Measurements from ENCODE around the gene ASIC2.

The ASIC2 gene

GRCh38 chr17:33273271-33273670 lies 19.8 kb downstream of the ASIC2 start:
- TF ChIP-seq GATA3 (IDR thresholded peaks at IDR 0.05; ENCODE audit: low read depth, low read length), result no peak

GRCh38 chr17:33272438-33272837 lies 20.7 kb downstream of the ASIC2 start:
- TF ChIP-seq GATA2 (IDR thresholded peaks at IDR 0.05; ENCODE audit: low read depth, low read length) (no peak), GATA3 (IDR thresholded peaks at IDR 0.05; ENCODE audit: low read depth, low read length) (no peak)

- TF ChIP-seq GATA2 (IDR thresholded peaks at IDR 0.05; ENCODE audit: low read depth, low read length) (no peak), GATA3 (IDR thresholded peaks at IDR 0.05; ENCODE audit: low read depth, low read length) (no peak)
Measured at GRCh38 chr17:33269337-33270060, 23.6 kb downstream of the ASIC2 start.

DNA sequence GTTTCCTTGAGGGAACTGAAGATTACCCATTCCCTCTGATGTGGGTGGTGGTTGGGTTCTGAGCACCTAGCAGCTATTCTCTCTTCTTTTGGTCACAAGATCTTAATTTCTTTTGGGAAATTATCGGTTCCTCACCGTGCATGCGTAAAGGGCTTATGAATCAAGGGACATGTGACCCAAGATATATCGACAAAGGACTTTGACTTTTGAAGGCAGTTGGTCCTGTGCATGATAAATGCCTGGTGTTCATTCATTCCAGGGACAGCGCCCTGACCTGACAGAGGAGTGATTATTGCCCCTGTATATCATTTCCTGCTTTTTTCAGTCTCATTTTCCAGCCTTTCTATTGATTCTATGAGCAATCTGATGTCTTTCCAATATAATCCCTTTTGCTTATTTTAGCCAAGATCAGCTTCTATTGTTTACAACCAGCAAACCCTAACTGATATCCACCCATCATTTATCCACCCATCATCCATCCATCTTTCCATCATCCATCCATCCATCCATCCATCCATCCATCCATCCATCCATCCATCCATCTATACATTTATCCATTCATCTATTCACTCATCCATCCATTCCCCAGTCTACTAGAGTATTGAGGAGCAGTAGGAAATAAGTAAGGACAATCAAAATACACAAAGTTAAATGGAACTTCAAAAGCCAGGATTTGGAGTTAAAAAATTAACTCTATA lies 25.1 kb downstream of the ASIC2 start:
- TF ChIP-seq GATA2 (IDR thresholded peaks at IDR 0.05; ENCODE audit: low read depth, low read length) (no peak), GATA3 (IDR thresholded peaks at IDR 0.05; ENCODE audit: low read depth, low read length) (no peak)

- no peak for TF ChIP-seq GATA2 (IDR thresholded peaks at IDR 0.05; ENCODE audit: low read depth, low read length)
- no peak for TF ChIP-seq GATA3 (IDR thresholded peaks at IDR 0.05; ENCODE audit: low read depth, low read length)
Measured at GRCh38 chr17:33267271-33267790, 25.8 kb downstream of the ASIC2 start.

DNA sequence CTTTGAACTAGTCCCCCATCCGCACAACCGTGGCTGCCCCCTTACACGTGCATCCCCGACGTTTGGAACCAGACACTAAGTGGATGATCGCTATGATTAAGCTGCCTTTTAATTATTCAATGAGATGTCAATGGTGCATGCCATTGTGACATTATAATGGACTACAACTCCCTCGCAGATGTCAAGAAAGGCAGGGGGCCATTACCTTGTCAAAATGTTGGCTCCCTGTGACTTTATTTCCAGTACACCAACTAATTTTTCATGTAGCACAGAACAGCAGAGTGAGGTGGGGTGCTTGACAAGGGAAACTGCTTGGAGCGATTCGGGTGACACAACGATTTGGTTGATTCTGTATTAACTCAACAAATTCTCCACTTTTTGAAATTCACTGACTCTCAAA lies 26.5 kb downstream of the ASIC2 start:
- TF ChIP-seq GATA3 (IDR thresholded peaks at IDR 0.05; ENCODE audit: low read depth, low read length), result no peak
- TF ChIP-seq GATA2 (IDR thresholded peaks at IDR 0.05; ENCODE audit: low read depth, low read length), result no peak

DNA sequence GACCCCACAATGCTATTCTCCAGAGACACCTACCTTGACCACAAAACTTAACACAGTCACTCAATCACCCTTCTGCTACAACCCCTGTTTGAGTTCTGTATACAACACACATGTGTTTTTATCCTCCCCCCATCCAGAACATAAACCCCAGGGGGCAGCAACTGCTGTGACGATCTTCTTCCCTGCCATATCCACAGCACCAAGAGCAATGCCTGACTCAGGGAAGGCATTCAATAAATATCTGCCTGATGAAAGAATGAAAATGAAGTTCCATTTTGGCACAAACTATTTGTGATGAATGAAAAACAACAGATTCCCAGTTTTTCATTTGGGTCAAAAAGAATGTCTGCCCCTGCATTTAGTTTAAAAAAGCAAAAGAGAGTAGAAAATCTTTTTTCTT lies 27.0 kb downstream of the ASIC2 start:
- no peak for TF ChIP-seq GATA3 (IDR thresholded peaks at IDR 0.05; ENCODE audit: low read depth, low read length)
- TF ChIP-seq GATA2 (IDR thresholded peaks at IDR 0.05; ENCODE audit: low read depth, low read length), result no peak

- TF ChIP-seq GATA2 (IDR thresholded peaks at IDR 0.05; ENCODE audit: low read depth, low read length) (no peak), GATA3 (IDR thresholded peaks at IDR 0.05; ENCODE audit: low read depth, low read length) (no peak)
Measured at GRCh38 chr17:33263396-33263795, 29.7 kb downstream of the ASIC2 start.

- TF ChIP-seq GATA2 (IDR thresholded peaks at IDR 0.05; ENCODE audit: low read depth, low read length) (no peak), GATA3 (IDR thresholded peaks at IDR 0.05; ENCODE audit: low read depth, low read length) (no peak)
Measured at GRCh38 chr17:33262266-33263123, 30.6 kb downstream of the ASIC2 start.

GRCh38 chr17:33261820-33262219 lies 31.3 kb downstream of the ASIC2 start:
- no peak for TF ChIP-seq GATA3 (IDR thresholded peaks at IDR 0.05; ENCODE audit: low read depth, low read length)
- TF ChIP-seq GATA2 (IDR thresholded peaks at IDR 0.05; ENCODE audit: low read depth, low read length), result no peak

GRCh38 chr17:33260638-33261037 lies 32.5 kb downstream of the ASIC2 start:
- TF ChIP-seq GATA2 (IDR thresholded peaks at IDR 0.05; ENCODE audit: low read depth, low read length) (no peak), GATA3 (IDR thresholded peaks at IDR 0.05; ENCODE audit: low read depth, low read length) (no peak)

- TF ChIP-seq GATA2 (IDR thresholded peaks at IDR 0.05; ENCODE audit: low read depth, low read length) (no peak), GATA3 (IDR thresholded peaks at IDR 0.05; ENCODE audit: low read depth, low read length) (no peak)
Measured at GRCh38 chr17:33258296-33258695, 34.8 kb downstream of the ASIC2 start.

- TF ChIP-seq GATA2 (IDR thresholded peaks at IDR 0.05; ENCODE audit: low read depth, low read length), result no peak
- no peak for TF ChIP-seq GATA3 (IDR thresholded peaks at IDR 0.05; ENCODE audit: low read depth, low read length)
Measured at GRCh38 chr17:33245183-33245582, 47.9 kb downstream of the ASIC2 start.

DNA sequence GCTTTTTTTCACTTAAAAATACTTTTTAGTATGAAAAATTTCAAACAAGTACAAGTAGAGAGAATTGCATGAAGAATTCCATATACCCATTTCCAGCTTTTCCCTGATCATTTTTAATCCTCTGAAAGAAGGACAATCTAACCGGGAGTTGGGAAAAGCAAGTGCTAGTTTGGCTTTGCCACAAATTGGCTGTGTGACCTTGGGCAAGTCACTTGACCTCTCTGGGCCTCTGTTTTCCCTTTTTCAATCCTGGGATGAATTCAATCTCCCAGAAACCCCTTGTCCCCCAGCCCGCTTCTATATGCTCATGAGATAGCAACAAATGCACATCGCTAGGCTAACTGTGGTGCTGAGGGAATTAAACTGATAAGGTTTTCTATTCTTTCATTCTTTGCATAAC lies 49.4 kb downstream of the ASIC2 start:
- no peak for TF ChIP-seq GATA3 (IDR thresholded peaks at IDR 0.05; ENCODE audit: low read depth, low read length)
- no peak for TF ChIP-seq GATA2 (IDR thresholded peaks at IDR 0.05; ENCODE audit: low read depth, low read length)

Measured in SH-SY5Y (cell line).